ENCODE measurements around the gene CTBP1. TPM values are rescaled to one million over a fixed set of nuclear protein-coding genes. Genes with fewer than 3 reads are reported as not detected.

CTBP1 gene
- total RNA-seq, 1 experiment from 2014 or later = 136 TPM

DNA sequence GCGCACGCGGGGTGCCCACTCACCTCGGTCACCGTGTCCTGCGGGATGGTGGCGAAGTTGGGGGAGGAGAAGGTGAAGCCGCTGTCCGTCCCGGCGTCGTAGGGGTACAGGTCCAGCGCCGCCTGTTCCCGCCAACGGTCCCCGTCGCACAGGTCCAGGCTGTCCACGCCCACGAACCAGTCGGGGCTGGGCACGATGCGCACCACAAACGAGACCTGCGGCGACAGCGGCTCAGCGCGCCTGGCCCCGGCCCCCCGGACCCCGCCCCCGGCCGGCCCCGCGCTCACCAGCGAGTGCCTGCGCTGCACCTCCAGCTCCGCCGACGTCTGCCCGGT is 78.0 kb downstream of the CTBP1 start:
- no peak overlapping the region for H4K91ac ChIP-seq (ENCODE audit: insufficient read length, low read depth, low read length)
- no peak overlapping the region for H3K56ac ChIP-seq (ENCODE audit: insufficient read length, low read depth, low read length)
- H3K18ac ChIP-seq (ENCODE audit: insufficient read length, low read depth, low read length) = no peak overlapping the region
- no peaks in the 10 kb centered on the region for H3K79me1 ChIP-seq (ENCODE audit: insufficient read depth, low read depth, low read length, poor library complexity, severe bottlenecking)
- no peak overlapping the region for H3K9ac ChIP-seq (ENCODE audit: extremely low read depth, insufficient read length, low read length)
- H2BK15ac ChIP-seq (ENCODE audit: low read depth, low read length) = no peak overlapping the region
- TF ChIP-seq, protein P1, sequence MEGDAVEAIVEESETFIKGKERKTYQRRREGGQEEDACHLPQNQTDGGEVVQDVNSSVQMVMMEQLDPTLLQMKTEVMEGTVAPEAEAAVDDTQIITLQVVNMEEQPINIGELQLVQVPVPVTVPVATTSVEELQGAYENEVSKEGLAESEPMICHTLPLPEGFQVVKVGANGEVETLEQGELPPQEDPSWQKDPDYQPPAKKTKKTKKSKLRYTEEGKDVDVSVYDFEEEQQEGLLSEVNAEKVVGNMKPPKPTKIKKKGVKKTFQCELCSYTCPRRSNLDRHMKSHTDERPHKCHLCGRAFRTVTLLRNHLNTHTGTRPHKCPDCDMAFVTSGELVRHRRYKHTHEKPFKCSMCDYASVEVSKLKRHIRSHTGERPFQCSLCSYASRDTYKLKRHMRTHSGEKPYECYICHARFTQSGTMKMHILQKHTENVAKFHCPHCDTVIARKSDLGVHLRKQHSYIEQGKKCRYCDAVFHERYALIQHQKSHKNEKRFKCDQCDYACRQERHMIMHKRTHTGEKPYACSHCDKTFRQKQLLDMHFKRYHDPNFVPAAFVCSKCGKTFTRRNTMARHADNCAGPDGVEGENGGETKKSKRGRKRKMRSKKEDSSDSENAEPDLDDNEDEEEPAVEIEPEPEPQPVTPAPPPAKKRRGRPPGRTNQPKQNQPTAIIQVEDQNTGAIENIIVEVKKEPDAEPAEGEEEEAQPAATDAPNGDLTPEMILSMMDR (conservative IDR thresholded peaks at IDR 0.05) = no peak
- H3T11ph ChIP-seq (ENCODE audit: low read length) = no peak overlapping the region
- no peak overlapping the region for H3K27ac ChIP-seq (ENCODE audit: insufficient read length, low read depth, low read length)
- H3K36me3 Mint-ChIP-seq (ENCODE audit: insufficient read depth in 1 of 3, low read depth in 3 of 3) = no peaks in the 10 kb centered on the region
- no peak overlapping the region for H2AK5ac ChIP-seq (ENCODE audit: insufficient read length, low read length)
- peaks cover 4 to 10% of the 10 kb centered on the region in 2 experiments; a peak in 3 of 4 replicates for H3K4me1 Mint-ChIP-seq
- peaks cover 48% of the 10 kb centered on the region; the same call in 1 of the 2 replicates for H3K27me3 ChIP-seq (ENCODE audit: insufficient read depth, low read length)
- H3K4me1 ChIP-seq (ENCODE audit: insufficient read depth, low read length) = no peaks in the 10 kb centered on the region
- no peaks in the 10 kb centered on the region for H3K79me2 ChIP-seq (ENCODE audit: insufficient read depth, low read length)
- H4K5ac ChIP-seq (ENCODE audit: insufficient read length, low read depth, low read length) = no peak overlapping the region
- no peak overlapping the region for H3K23ac ChIP-seq (ENCODE audit: insufficient read length, low read depth, low read length)
- peak overlapping the region; percentile 30 for H3K4me2 ChIP-seq (ENCODE audit: insufficient read depth, insufficient read length, low read length)
- no peak overlapping the region for H2BK5ac ChIP-seq (ENCODE audit: insufficient read length, low read length)
- H3K23me2 ChIP-seq (ENCODE audit: insufficient read length, low read depth, low read length, poor library complexity, severe bottlenecking) = peaks cover 11% of the 10 kb centered on the region
- no peak overlapping the region for H3K27ac Mint-ChIP-seq
- H3K27me3 Mint-ChIP-seq (ENCODE audit: low read depth) = peaks cover 89% of the 10 kb centered on the region
- no peaks in the 10 kb centered on the region for H3K9me3 ChIP-seq (ENCODE audit: control insufficient read depth, low read depth, low read length)
- no peak overlapping the region for H2BK120ac ChIP-seq (ENCODE audit: low read depth, low read length, poor library complexity, severe bottlenecking)
- H3K9me3 Mint-ChIP-seq = no peaks in the 10 kb centered on the region; a peak in 2 of 5 replicates
- peak overlapping the region in 1 of 2 experiments; percentile 74; a peak in 2 of 5 replicates for H3K4me3 Mint-ChIP-seq
- H2BK20ac ChIP-seq (ENCODE audit: low read depth, low read length, poor library complexity, severe bottlenecking) = no peak overlapping the region
- no peak overlapping the region for H3K4ac ChIP-seq (ENCODE audit: low read depth, low read length)
- no peak overlapping the region for H4K8ac ChIP-seq (replicated peaks; ENCODE audit: insufficient read length, low read depth, low read length)
- H2AFZ ChIP-seq (ENCODE audit: low read length) = no peak overlapping the region
- WGBS (ENCODE audit: extremely low coverage, insufficient read length, low lambda C conversion rate) = no CpG with 5 or more reads among the region's 42 CpGs
- no peak for DNase-seq
- H3K14ac ChIP-seq (ENCODE audit: insufficient read depth, low read length) = no peak overlapping the region
- H4K20me1 ChIP-seq (ENCODE audit: control insufficient read depth, insufficient read depth, insufficient read length) = no peaks in the 10 kb centered on the region
- no peak overlapping the region for H2BK12ac ChIP-seq (ENCODE audit: insufficient read length, low read depth, low read length)

Measured in H9 (cell line).